HL-60 (cell line): Measurements from ENCODE around the gene RTP5.

Experiments
- DNase-seq, 2 experiments: peaks; one replicate each; pipeline ENCODE4 v3.0.0-alpha.2; 2010 to 2020; ENCODE audit warnings: low read depth in 1 of 2, low spot score in 1 of 2
- H3K27ac ChIP-seq: fragments of 250-450 bp; sonication (Bioruptor Pico); replicated peaks from 2 replicates; pipeline ENCODE4 v1.5.1; 2020; ENCODE audit warnings: mild to moderate bottlenecking, moderate library complexity
- H3K27me3 ChIP-seq: fragments of 250-450 bp; sonication (Bioruptor Pico); 2 replicates; pipeline ENCODE4 v1.5.1; 2021; ENCODE audit warnings: mild to moderate bottlenecking, moderate library complexity; ENCODE audit not compliant: insufficient read depth, poor library complexity, severe bottlenecking
- H3K4me3 ChIP-seq: replicated peaks from 2 replicates; pipeline ENCODE4 v1.5.1; 2011; ENCODE audit warnings: mild to moderate bottlenecking, control low read depth, low read length; ENCODE audit not compliant: insufficient read depth
- CTCF ChIP-seq: IDR thresholded peaks from one replicate; pipeline ENCODE4 v1.5.1; 2011; ENCODE audit warnings: low read length, control low read depth, inconsistent platforms; ENCODE audit not compliant: insufficient read depth
- GABPA ChIP-seq: IDR thresholded peaks from 2 replicates; pipeline ENCODE4 v1.6.1; 2012; ENCODE audit warnings: low read depth
- POLR2AphosphoS5 ChIP-seq: IDR thresholded peaks from 2 replicates; pipeline ENCODE4 v1.6.1; 2012; ENCODE audit warnings: low read depth
- REST ChIP-seq: IDR thresholded peaks from 2 replicates; pipeline ENCODE4 v1.6.1; 2012; ENCODE audit warnings: low read depth; ENCODE audit not compliant: insufficient replicate concordance
- SPI1 ChIP-seq: IDR thresholded peaks from 2 replicates; pipeline ENCODE4 v1.6.1; 2012; ENCODE audit warnings: low read depth, mild to moderate bottlenecking, borderline replicate concordance

The RTP5 gene

GRCh38 chr2:241890524-241891235 is 21.2 kb downstream of the RTP5 start:
- no peak for DNase-seq
- no peak for TF ChIP-seq REST
- no peak for TF ChIP-seq SPI1
- TF ChIP-seq CTCF = no peak
- TF ChIP-seq GABPA = no peak
- TF ChIP-seq POLR2AphosphoS5 = no peak
- Histone ChIP-seq H3K27ac (no peak overlapping the region), H3K27me3 (no peaks in the 10 kb centered on the region), H3K4me3 (no peak overlapping the region)

- DNase-seq = no peak
- no peak for TF ChIP-seq CTCF
- no peak for TF ChIP-seq POLR2AphosphoS5
- TF ChIP-seq GABPA = no peak
- TF ChIP-seq SPI1 = no peak
- no peak for TF ChIP-seq REST
- Histone ChIP-seq H3K27ac (no peak overlapping the region), H3K27me3 (no peaks in the 10 kb centered on the region), H3K4me3 (no peak overlapping the region)
Observed at GRCh38 chr2:241891315-241891987, 21.9 kb downstream of the RTP5 start.

GRCh38 chr2:241891988-241892298 is 22.4 kb downstream of the RTP5 start:
- H3K27me3 ChIP-seq = no peaks in the 10 kb centered on the region
- TF ChIP-seq CTCF (no peak), POLR2AphosphoS5 (no peak), REST (no peak), SPI1 (no peak), GABPA (no peak)
- H3K27ac ChIP-seq = no peak overlapping the region
- H3K4me3 ChIP-seq = no peak overlapping the region
- DNase-seq = no peak
